ENCODE results near the gene DAZL.

Gene DAZL

DNA sequence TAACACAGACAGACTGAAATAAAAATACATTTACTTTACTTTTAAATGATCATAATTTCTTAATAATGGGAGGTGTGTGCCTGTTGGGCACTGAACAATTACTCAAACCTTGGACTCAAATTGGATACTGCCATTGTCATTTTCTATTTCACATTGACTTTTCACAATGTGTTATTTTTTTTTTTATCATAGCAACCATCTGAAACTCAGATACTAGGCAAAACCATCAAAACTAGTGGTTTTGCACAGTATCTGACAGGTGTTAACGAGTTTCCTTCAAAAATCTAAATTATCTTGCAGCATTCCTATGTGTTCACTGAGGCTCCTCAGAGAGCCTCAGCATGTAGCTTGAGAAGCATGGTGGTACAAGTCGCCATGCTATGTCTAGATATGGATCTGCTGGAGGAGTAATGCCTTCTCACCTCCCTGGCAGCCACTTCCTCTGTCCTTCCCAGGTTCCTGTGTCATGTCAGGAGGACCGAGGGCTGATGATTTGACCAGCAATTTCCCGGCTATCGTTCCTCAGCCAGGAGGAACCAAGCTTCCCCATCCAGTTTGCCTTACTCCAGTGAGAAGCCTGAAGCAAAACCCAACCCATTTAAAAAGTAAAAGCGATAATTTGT, 61.9 kb downstream of the DAZL start:
- no peak for TF ChIP-seq ZNF274 (IDR thresholded peaks at IDR 0.05; ENCODE audit: low read depth, low read length)
- H3K4me3 ChIP-seq (ENCODE audit: low read length) = no peak overlapping the region

DNA sequence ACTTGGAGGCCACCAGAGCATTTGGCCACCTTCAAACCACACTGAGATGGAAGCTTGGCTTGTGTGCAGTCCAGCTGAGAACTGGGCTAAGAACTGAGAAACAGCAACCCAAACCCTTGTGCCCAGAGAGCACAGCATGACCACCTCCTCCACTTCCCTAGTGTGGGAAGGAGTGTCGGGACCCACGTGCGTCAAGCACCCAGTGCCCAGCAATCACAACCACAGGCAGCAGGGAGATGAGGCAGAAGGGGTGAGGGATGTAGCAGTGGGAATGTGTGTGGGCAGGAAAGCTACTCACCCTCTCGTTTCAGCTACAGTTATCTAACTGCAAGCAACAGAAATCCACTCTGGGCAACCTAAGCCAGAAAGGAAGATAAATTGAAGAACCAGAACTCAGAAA, 66.7 kb downstream of the DAZL start:
- TF ChIP-seq ZNF274 (IDR thresholded peaks at IDR 0.05; ENCODE audit: low read depth, low read length) = no peak
- no peak overlapping the region for H3K4me3 ChIP-seq (ENCODE audit: low read length)

DNA sequence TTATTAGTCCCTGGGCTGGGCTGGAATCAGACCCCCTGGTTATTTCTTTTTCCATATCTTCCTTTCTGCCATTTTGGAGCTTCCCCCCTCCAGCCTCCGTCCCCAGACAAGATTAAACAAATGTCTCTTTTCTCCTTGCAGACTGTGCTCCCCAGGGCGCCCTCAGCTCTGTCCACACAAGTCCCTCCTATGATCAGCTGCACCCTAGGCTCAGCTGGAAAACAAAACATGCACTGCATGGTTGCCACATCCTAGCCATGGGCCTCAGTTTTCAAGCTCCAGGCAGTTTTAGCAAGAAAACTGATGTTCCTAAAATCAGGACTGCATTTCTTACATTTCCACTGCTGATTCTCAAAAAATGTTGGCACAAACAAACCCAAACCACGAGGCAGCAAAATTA, 68.2 kb downstream of the DAZL start:
- TF ChIP-seq ZNF274 (IDR thresholded peaks at IDR 0.05; ENCODE audit: low read depth, low read length) = no peak
- no peak overlapping the region for H3K4me3 ChIP-seq (ENCODE audit: low read length)

Data from GM08714 (cell line).